Astrocyte (in vitro differentiated cells and primary cell): Measurements from ENCODE around the gene VIM.

Source experiments
- CTCF ChIP-seq: IDR thresholded peaks from 2 replicates; pipeline ENCODE4 v1.5.1; 2011; ENCODE audit warnings: low read depth, mild to moderate bottlenecking, inconsistent platforms, low read length, moderate library complexity; ENCODE audit not compliant: insufficient read depth
- EZH2 ChIP-seq: IDR thresholded peaks from 2 replicates; pipeline ENCODE4 v1.6.1; 2012; ENCODE audit warnings: mild to moderate bottlenecking, low read length, inconsistent platforms; ENCODE audit not compliant: insufficient read depth

GRCh38 chr10:17222329-17222728 lies 5.7 kb upstream of the VIM start:
- no peak for TF ChIP-seq CTCF
- no peak for TF ChIP-seq EZH2
